Activated CD8-positive, alpha-beta memory T cell treated with anti-CD3 and anti-CD28 coated beads for 4 hours (primary cell): ENCODE measurements around the gene LHX2.

ENCODE experiments used
- DNase-seq, 2 donors: peaks; one replicate each; pipeline ENCODE4 v3.0.0-alpha.2; 2020; ENCODE audit warnings: low read depth in 2 of 2

LHX2 gene

GRCh38 chr9:124060844-124061605 is 49.5 kb downstream of the LHX2 start:
- no peak for DNase-seq

- no peak for DNase-seq
Measured at GRCh38 chr9:124062172-124062571, 50.6 kb downstream of the LHX2 start.

GRCh38 chr9:124066783-124067577 is 55.4 kb downstream of the LHX2 start:
- no peak for DNase-seq

- no peak for DNase-seq
Measured at GRCh38 chr9:124068251-124068650, 56.7 kb downstream of the LHX2 start.

GRCh38 chr9:124074746-124075145 is 63.2 kb downstream of the LHX2 start:
- no peak for DNase-seq

- DNase-seq, result no peak
Measured at GRCh38 chr9:124075761-124076160, 64.2 kb downstream of the LHX2 start.

- no peak for DNase-seq
Measured at GRCh38 chr9:124077915-124078572, 66.5 kb downstream of the LHX2 start.

- no peak for DNase-seq
Measured at GRCh38 chr9:124078641-124079040, 67.1 kb downstream of the LHX2 start.

GRCh38 chr9:124079176-124079925 is 67.8 kb downstream of the LHX2 start:
- no peak for DNase-seq

- DNase-seq, result no peak
Measured at GRCh38 chr9:124082622-124083021, 71.1 kb downstream of the LHX2 start.
